ENCODE results near the gene ATP6AP1. TPM values are rescaled to one million over a fixed set of nuclear protein-coding genes. Genes with fewer than 3 reads are reported as not detected.

Gene ATP6AP1
- total RNA-seq, 1 experiment from 2014 or later: 112 TPM

GRCh38 chrX:154486052-154486395 is 57.5 kb downstream of the ATP6AP1 start:
- Mint-ChIP-seq H3K4me3 (ENCODE audit: unreplicated experiment) (peak overlapping the region; percentile 71), H3K36me3 (ENCODE audit: insufficient read depth, unreplicated experiment) (peaks cover 15% of the 10 kb centered on the region), H3K27ac (ENCODE audit: unreplicated experiment) (no peak overlapping the region), H3K9me3 (ENCODE audit: unreplicated experiment) (no peaks in the 10 kb centered on the region), H3K4me1 (ENCODE audit: low read depth, unreplicated experiment) (peaks cover under 1% of the 10 kb centered on the region), H3K27me3 (ENCODE audit: insufficient read depth, unreplicated experiment) (no peaks in the 10 kb centered on the region)
- DNase-seq: peak in 1 of 2 experiments; percentile 27
- no peak for TF ChIP-seq CTCF (IDR thresholded peaks at IDR 0.05; ENCODE audit: insufficient read depth in 1 of 2, low read depth in 1 of 2, low read length in 1 of 2, severe bottlenecking in 1 of 2, unreplicated experiment in 1 of 2)
- CTCF ChIA-PET: interaction anchor here (0.6 kb wide), 1 partner anchor 41 kb away, joined by 4 read pairs; no protein-coding TSS in a partner anchor
- POLR2A ChIA-PET: interaction anchor here (0.6 kb wide), 1 partner anchor 33 kb away, joined by 3 read pairs; no protein-coding TSS in a partner anchor
- no peaks in the 10 kb centered on the region for H3K9me3 ChIP-seq
- no TSS peak for BruUV-seq (replicated peaks)
- H3K4me1 ChIP-seq: peaks cover 4% of the 10 kb centered on the region; the same call in 1 of the 2 replicates
- peak overlapping the region; percentile 70 for H3K4me3 ChIP-seq (ENCODE audit: low read depth, low read length)
- intact Hi-C loops (cut with micrococcal nuclease; ENCODE audit: unreplicated experiment): no loop called here
- H3K36me3 ChIP-seq (ENCODE audit: control insufficient read depth, insufficient read depth, low read length): 0 out of 2 replicates have a peak, but pooled peaks cover 1% of the 10 kb centered on the region
- H3K27me3 ChIP-seq (replicated peaks; ENCODE audit: control insufficient read depth, insufficient read depth, low read length): no peaks in the 10 kb centered on the region

Small RNA genes lying within 50 kb of the gene (microRNA-seq; reads per million reads assigned to microRNA genes)
- 2.8 reads per million, percentile 16 among the genes with 10 or more reads in this experiment for gene MIR6858

Other genes with a start within 250 kb of the ATP6AP1 start
- not detected in 2 replicates for gene OPN1MW, start 246.1 kb upstream of the ATP6AP1 start, total RNA-seq (2022)
- gene OPN1MW2, start 208.9 kb upstream of the ATP6AP1 start, total RNA-seq (2022): not detected in 2 replicates
- not detected in 2 replicates for gene OPN1MW3, start 171.1 kb upstream of the ATP6AP1 start, total RNA-seq (2022)
- gene TEX28, start 133.6 kb upstream of the ATP6AP1 start, total RNA-seq (2022): not detected in 2 replicates
- gene TKTL1, start 132.9 kb upstream of the ATP6AP1 start, total RNA-seq (2022): 0.26 TPM in 1 of 2 replicates, not detected in the other
- 546 and 634 TPM in 2 replicates for gene FLNA, start 54.0 kb upstream of the ATP6AP1 start, total RNA-seq (2022)
- 67.2 and 70.1 TPM in 2 replicates for gene EMD, start 49.4 kb upstream of the ATP6AP1 start, total RNA-seq (2022)
- gene RPL10, start 30.3 kb upstream of the ATP6AP1 start, total RNA-seq (2022): 2,081 and 2,086 TPM in 2 replicates
- gene DNASE1L1, start 19.4 kb upstream of the ATP6AP1 start, total RNA-seq (2022): 8.8 and 9.7 TPM in 2 replicates
- gene TAFAZZIN, start 17.1 kb upstream of the ATP6AP1 start, total RNA-seq (2022): 30.2 and 34.0 TPM in 2 replicates
- 68.7 and 69.5 TPM in 2 replicates for gene GDI1, start 8.5 kb downstream of the ATP6AP1 start, total RNA-seq (2022)
- 75.9 and 82.3 TPM in 2 replicates for gene FAM50A, start 15.5 kb downstream of the ATP6AP1 start, total RNA-seq (2022)
- 58.4 and 61.5 TPM in 2 replicates for gene PLXNA3, start 29.6 kb downstream of the ATP6AP1 start, total RNA-seq (2022)
- gene LAGE3, start 50.6 kb downstream of the ATP6AP1 start, total RNA-seq (2022): 26.0 and 26.7 TPM in 2 replicates
- 38.8 and 42.5 TPM in 2 replicates for gene UBL4A, start 57.9 kb downstream of the ATP6AP1 start, total RNA-seq (2022)
- 19.6 and 22.5 TPM in 2 replicates for gene SLC10A3, start 62.0 kb downstream of the ATP6AP1 start, total RNA-seq (2022)
- 23.0 and 27.3 TPM in 2 replicates for gene FAM3A, start 87.6 kb downstream of the ATP6AP1 start, total RNA-seq (2022)
- 83.6 and 103 TPM in 2 replicates for gene G6PD, start 118.2 kb downstream of the ATP6AP1 start, total RNA-seq (2022)
- gene IKBKG, start 118.9 kb downstream of the ATP6AP1 start, total RNA-seq (2022): 28.6 and 29.3 TPM in 2 replicates
- gene CTAG1A, start 156.5 kb downstream of the ATP6AP1 start, total RNA-seq (2022): not detected in 2 replicates
- not detected in 2 replicates for gene CTAG1B, start 190.6 kb downstream of the ATP6AP1 start, total RNA-seq (2022)
- not detected in 2 replicates for gene CTAG2, start 224.9 kb downstream of the ATP6AP1 start, total RNA-seq (2022)